Measurements from ENCODE around the gene STPG2. TPM values are rescaled to one million over a fixed set of nuclear protein-coding genes. Genes with fewer than 3 reads are reported as not detected.

Gene STPG2
- total and polyA plus RNA-seq, 2 of the 8 experiments (the other 6 are each of a cell fraction or from before 2014, with no cell fraction given): 0.03 TPM; not detected in 1

- ChIA-PET CTCF (ENCODE audit: partially characterized antibody) (interaction anchor here (0.6 to 2.4 kb wide), 9 partner anchors 9 to 475 kb away, joined by 3 to 11 read pairs (median 3); no protein-coding TSS in a partner anchor), POLR2A (ENCODE audit: partially characterized antibody) (no interaction called here)
- Histone ChIP-seq H3K79me1 (ENCODE audit: low read depth, low read length) (no peaks in the 10 kb centered on the region), H3K14ac (ENCODE audit: insufficient read length) (no peak overlapping the region), H2BK5ac (ENCODE audit: low read depth, low read length) (no peak overlapping the region), H3K36me3 (ENCODE audit: control insufficient read depth in 2 of 4, insufficient read depth in 4 of 4, low read length in 3 of 4) (no peaks in the 10 kb centered on the region), H3K9ac (replicated peaks in 1 of 4; ENCODE audit: extremely low read depth in 1 of 4, low read depth in 3 of 4, low read length in 3 of 4) (no peak overlapping the region), H3K27ac (ENCODE audit: low read depth, low read length) (no peak overlapping the region), H3K4ac (replicated peaks; ENCODE audit: insufficient read length, low read depth, low read length) (no peak overlapping the region), H3K56ac (replicated peaks; ENCODE audit: insufficient read length, low read depth, low read length) (no peak overlapping the region), H3K18ac (ENCODE audit: extremely low read depth, low read length) (no peak overlapping the region), H3K23me2 (ENCODE audit: low read depth, low read length) (peaks cover 2% of the 10 kb centered on the region; the same call in 1 of the 2 replicates), H4K5ac (ENCODE audit: insufficient read length, low read depth, low read length) (no peak overlapping the region), H2BK12ac (ENCODE audit: low read depth, low read length) (no peak overlapping the region), H3K9me3 (ENCODE audit: insufficient read depth in 2 of 2, low read depth in 1 of 2, low read length in 1 of 2) (no peaks in the 10 kb centered on the region), H3K4me3 (ENCODE audit: extremely low read depth in 1 of 4, insufficient read depth in 2 of 4, low read depth in 3 of 4, low read length in 4 of 4) (no peak overlapping the region), H2BK20ac (ENCODE audit: low read length) (no peak overlapping the region), H3K23ac (ENCODE audit: insufficient read length) (no peak overlapping the region), H2BK120ac (replicated peaks; ENCODE audit: low read depth, low read length) (no peak overlapping the region), H2BK15ac (ENCODE audit: low read length) (no peak overlapping the region), H4K8ac (ENCODE audit: extremely low read depth, insufficient read depth, low read length) (no peak overlapping the region), H3K27me3 (replicated peaks in 1 of 4; ENCODE audit: control insufficient read depth in 3 of 4, extremely low read depth in 1 of 4, insufficient read depth in 3 of 4, low read length in 3 of 4) (no peaks in the 10 kb centered on the region), H2AFZ (ENCODE audit: low read length) (no peak overlapping the region), H4K91ac (replicated peaks; ENCODE audit: insufficient read length, low read length) (no peak overlapping the region), H2AK5ac (ENCODE audit: low read depth, low read length) (no peak overlapping the region), H4K20me1 (replicated peaks in 1 of 2; ENCODE audit: control insufficient read depth in 1 of 2, insufficient read depth in 2 of 2, low read length in 2 of 2) (no peaks in the 10 kb centered on the region), H3K4me1 (replicated peaks in 1 of 4; ENCODE audit: control insufficient read depth in 3 of 4, insufficient read depth in 4 of 4, low read length in 3 of 4) (no peaks in the 10 kb centered on the region), H3K4me2 (ENCODE audit: insufficient read depth in 1 of 2, low read depth in 2 of 2, low read length in 2 of 2) (no peak overlapping the region), H3K79me2 (ENCODE audit: control insufficient read depth in 1 of 2, insufficient read depth in 2 of 2, low read length in 2 of 2) (no peaks in the 10 kb centered on the region)
- no peak for DNase-seq (ENCODE audit: low read depth in 1 of 2, low spot score in 2 of 2)
- 16% methylated on average over 2 of the region's 2 CpGs; no CpG with 5 or more reads in 1 of the 2 experiments for WGBS, 2 experiments (ENCODE audit: extremely low coverage in 1 of 2, insufficient coverage in 1 of 2, insufficient read length in 1 of 2, insufficient replicate concordance in 2 of 2, low coverage in 1 of 2, low lambda C conversion rate in 2 of 2, missing lambda C conversion rate in 1 of 2)
- FAIRE-seq: no peak
- TF ChIP-seq SAP30 (IDR thresholded peaks at IDR 0.05; ENCODE audit: insufficient read depth, insufficient replicate concordance, low read length) (no peak), GTF2F1 (IDR thresholded peaks at IDR 0.05; ENCODE audit: borderline replicate concordance, low read depth, low read length) (no peak), MAFK (IDR thresholded peaks at IDR 0.05; ENCODE audit: low read depth, low read length) (no peak), GABPA (IDR thresholded peaks at IDR 0.05; ENCODE audit: borderline replicate concordance, insufficient read depth, low read length) (no peak), CEBPB (IDR thresholded peaks at IDR 0.05; ENCODE audit: low read depth, low read length) (no peak), RAD21 (IDR thresholded peaks at IDR 0.05 in 1 of 2, conservative IDR thresholded peaks at IDR 0.05 in 1 of 2; ENCODE audit: low read depth in 2 of 2, low read length in 2 of 2) (peak in 1 of 2 experiments; percentile 48; a peak in 3 of 4 replicates), BRCA1 (IDR thresholded peaks at IDR 0.05; ENCODE audit: low read depth, low read length) (no peak)
- TF ChIP-seq, protein P1, sequence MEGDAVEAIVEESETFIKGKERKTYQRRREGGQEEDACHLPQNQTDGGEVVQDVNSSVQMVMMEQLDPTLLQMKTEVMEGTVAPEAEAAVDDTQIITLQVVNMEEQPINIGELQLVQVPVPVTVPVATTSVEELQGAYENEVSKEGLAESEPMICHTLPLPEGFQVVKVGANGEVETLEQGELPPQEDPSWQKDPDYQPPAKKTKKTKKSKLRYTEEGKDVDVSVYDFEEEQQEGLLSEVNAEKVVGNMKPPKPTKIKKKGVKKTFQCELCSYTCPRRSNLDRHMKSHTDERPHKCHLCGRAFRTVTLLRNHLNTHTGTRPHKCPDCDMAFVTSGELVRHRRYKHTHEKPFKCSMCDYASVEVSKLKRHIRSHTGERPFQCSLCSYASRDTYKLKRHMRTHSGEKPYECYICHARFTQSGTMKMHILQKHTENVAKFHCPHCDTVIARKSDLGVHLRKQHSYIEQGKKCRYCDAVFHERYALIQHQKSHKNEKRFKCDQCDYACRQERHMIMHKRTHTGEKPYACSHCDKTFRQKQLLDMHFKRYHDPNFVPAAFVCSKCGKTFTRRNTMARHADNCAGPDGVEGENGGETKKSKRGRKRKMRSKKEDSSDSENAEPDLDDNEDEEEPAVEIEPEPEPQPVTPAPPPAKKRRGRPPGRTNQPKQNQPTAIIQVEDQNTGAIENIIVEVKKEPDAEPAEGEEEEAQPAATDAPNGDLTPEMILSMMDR (IDR thresholded peaks at IDR 0.05; ENCODE audit: control extremely low read depth in 1 of 3, insufficient read depth in 1 of 3, low read depth in 1 of 3, low read length in 3 of 3): peak in 2 of 3 experiments; percentile 34 to 44; a peak in 2 of 4 replicates
These were observed 50.3 kb downstream of the STPG2 start for GRCh38 chr4:98092833-98093439.

All from H1 (cell line).